GM21723 (cell line): Measurements from ENCODE around the gene KRTAP22-2.

Experiments used
- ATAC-seq: cut with Tn5 transposase; IDR thresholded peaks from one replicate; pipeline ENCODE4 v1.9.1; 2021; ENCODE audit warnings: mild to moderate bottlenecking, moderate library complexity; ENCODE audit not compliant: unreplicated experiment

Gene KRTAP22-2

GRCh38 chr21:30563630-30564029 is 26.6 kb downstream of the KRTAP22-2 start:
- no peak for ATAC-seq

GRCh38 chr21:30563072-30563471 is 27.1 kb downstream of the KRTAP22-2 start:
- no peak for ATAC-seq

DNA sequence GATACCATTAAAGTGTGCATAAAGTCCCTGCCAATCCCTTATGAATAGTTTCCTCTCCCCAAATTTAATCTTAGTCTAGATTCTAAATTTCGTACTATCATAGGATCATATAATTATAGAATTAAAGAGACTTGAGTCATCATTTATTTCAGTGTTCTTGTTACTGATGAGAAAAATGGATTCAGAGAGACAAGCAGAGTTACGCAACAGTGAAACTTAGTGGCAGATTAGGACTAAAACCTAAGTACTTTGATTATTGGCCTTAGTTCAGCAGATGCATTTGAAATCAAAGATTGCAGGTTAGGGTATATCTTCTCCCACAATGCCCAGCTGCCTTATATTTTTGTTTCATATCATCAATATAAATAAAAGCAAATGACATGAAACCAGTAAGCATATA is 28.2 kb downstream of the KRTAP22-2 start:
- no peak for ATAC-seq

GRCh38 chr21:30561264-30561895 is 28.8 kb downstream of the KRTAP22-2 start, which contains the start of gene KRTAP19-7:
Gene KRTAP19-7 (minus strand): TSS chr21:30561314. CDS start chr21:30561289, 25 bp downstream.
- no peak for ATAC-seq

DNA sequence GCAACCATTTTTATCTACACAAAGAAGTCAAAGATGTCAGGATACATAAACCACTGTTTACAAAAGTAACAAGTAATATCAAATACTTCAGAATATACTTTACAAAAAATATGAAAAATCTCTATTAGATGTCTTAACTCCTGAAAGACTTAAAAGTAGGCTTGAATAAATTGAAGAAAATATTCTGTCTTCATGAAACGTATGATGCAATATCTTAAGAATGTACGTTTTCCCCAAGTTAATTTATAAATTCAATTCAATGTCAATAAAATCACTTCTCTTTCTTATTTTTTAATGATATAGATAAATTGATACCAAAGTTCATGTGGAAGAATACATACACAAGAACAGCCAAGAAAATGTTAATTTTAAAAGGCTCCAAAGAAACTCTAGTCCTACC is 35.1 kb downstream of the KRTAP22-2 start:
- no peak for ATAC-seq

DNA sequence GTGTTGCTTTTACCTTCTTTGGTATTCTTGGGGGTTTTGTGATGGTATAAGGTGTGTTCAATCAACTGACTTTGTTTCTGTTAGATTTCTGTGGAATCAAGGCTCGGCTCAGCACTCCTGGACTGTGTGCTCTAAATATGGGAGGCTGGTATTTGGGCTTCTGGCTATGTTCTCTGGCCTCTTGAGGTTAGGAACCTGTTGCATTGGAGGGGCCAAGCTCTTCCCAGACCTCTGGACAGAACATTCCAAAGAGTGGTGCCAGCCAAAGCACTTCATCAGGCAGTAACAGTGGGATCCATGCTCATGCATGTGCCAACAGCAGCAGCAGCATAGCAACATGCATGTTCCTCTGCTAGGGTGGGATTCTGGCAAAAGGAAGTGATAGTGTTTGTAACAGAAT is 37.4 kb downstream of the KRTAP22-2 start:
- no peak for ATAC-seq

DNA sequence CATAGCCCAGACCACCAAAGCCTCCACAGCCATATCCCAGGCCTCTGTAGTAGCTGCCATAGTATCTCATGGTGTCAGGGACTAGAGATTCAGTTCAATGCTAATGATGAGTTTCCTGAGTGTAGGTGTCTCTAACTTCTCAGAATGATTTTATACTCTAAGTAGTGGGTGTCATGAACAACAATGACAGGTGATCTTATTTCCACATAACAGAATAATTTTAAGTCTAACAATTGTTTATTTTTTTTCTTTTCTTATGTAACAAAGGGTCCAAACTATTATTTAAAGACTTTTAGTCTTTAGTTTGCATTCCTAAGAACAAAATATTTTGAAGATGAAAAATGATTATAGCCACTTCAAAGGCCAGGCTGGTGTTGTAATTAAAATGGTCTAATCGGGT is 48.4 kb downstream of the KRTAP22-2 start, which contains the start of gene KRTAP19-6:
TSS of gene KRTAP19-6 (minus strand) at position 101 of the 400 bp plus-strand sequence. CDS start at position 70, 31 bp downstream.
- ATAC-seq = no peak
